ENCODE results near the gene PSMA3.
A peak's percentile ranks its signal among the peaks of the same experiment; 100 is the strongest.

PSMA3 gene

GRCh38 chr14:58298477-58299400, 54.1 kb downstream of the PSMA3 start, which contains the start of gene ARID4A:
Gene ARID4A (plus strand): TSS chr14:58298555. CDS start chr14:58299855, 1,300 bp downstream.
- peak in 42 of 51 donors; percentile 28 to 99 (median 93) for DNase-seq

GRCh38 chr14:58299401-58300330, 55.0 kb downstream of the PSMA3 start:
- DNase-seq: peak in 28 of 51 donors; percentile 5 to 68 (median 30)

- DNase-seq: no peak
These were observed 56.8 kb downstream of the PSMA3 start for GRCh38 chr14:58301416-58301815.

- no peak for DNase-seq
These were observed 61.1 kb downstream of the PSMA3 start for GRCh38 chr14:58305730-58306129.

- DNase-seq: no peak
These were observed 63.1 kb downstream of the PSMA3 start for GRCh38 chr14:58307597-58308316.

GRCh38 chr14:58309086-58309485, 64.4 kb downstream of the PSMA3 start:
- no peak for DNase-seq

GRCh38 chr14:58313699-58314098, 69.1 kb downstream of the PSMA3 start:
- no peak for DNase-seq

- no peak for DNase-seq
These were observed 71.0 kb downstream of the PSMA3 start for GRCh38 chr14:58315606-58316005.
